ENCODE data around the gene LRP4.
"Not testable (repeated sequence)": the region's sequence is repeated elsewhere in the genome, so short reads cannot be mapped to it uniquely, and the experiment has no call there.

The LRP4 gene, protein sequence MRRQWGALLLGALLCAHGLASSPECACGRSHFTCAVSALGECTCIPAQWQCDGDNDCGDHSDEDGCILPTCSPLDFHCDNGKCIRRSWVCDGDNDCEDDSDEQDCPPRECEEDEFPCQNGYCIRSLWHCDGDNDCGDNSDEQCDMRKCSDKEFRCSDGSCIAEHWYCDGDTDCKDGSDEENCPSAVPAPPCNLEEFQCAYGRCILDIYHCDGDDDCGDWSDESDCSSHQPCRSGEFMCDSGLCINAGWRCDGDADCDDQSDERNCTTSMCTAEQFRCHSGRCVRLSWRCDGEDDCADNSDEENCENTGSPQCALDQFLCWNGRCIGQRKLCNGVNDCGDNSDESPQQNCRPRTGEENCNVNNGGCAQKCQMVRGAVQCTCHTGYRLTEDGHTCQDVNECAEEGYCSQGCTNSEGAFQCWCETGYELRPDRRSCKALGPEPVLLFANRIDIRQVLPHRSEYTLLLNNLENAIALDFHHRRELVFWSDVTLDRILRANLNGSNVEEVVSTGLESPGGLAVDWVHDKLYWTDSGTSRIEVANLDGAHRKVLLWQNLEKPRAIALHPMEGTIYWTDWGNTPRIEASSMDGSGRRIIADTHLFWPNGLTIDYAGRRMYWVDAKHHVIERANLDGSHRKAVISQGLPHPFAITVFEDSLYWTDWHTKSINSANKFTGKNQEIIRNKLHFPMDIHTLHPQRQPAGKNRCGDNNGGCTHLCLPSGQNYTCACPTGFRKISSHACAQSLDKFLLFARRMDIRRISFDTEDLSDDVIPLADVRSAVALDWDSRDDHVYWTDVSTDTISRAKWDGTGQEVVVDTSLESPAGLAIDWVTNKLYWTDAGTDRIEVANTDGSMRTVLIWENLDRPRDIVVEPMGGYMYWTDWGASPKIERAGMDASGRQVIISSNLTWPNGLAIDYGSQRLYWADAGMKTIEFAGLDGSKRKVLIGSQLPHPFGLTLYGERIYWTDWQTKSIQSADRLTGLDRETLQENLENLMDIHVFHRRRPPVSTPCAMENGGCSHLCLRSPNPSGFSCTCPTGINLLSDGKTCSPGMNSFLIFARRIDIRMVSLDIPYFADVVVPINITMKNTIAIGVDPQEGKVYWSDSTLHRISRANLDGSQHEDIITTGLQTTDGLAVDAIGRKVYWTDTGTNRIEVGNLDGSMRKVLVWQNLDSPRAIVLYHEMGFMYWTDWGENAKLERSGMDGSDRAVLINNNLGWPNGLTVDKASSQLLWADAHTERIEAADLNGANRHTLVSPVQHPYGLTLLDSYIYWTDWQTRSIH (N-terminal part only)

DNA sequence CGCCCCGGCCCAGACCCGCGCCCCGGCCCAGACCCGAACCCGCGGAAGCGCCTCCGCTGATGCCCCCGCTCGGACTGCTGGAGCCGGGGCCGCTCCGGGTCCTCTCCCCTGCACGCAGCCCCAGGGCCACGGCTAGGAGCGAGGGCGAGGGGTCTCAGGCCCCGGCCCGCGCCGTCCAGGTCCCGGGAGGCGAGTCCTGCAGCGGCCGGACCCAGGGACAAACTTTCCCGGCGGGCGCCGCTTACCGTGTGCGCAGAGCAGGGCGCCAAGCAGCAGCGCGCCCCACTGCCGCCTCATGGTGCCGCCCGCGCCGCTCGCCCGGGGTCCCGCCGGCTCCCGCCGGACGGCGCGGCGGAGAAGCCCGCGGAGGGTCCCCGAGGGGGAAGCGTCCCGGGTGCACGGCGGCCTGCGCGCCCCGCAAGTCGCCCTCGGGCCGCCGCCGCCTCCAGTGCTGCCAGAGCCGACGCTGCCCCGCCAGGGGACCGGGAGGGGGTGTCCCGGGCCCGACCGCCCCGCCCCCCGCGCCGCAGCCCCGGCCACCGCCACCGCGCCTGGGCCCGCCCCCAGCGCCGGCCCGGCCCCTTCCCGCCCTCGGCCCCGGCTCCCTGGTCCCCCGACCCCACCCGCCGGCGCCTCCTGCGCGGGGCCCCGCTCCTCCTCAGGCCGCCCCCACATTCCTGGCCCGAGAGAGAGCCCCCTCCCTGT lies at the start of gene LRP4:
TSS of gene LRP4 (minus strand) at position 468 of the 705 bp plus-strand sequence. CDS start at position 297, 171 bp downstream.
- H3K27ac Mint-ChIP-seq: no peak within 1 kb of the TSS
- peak within 1 kb of the TSS; percentile 72 for H3K4me3 Mint-ChIP-seq
- no peaks in the 10 kb centered on the region for H3K9me3 Mint-ChIP-seq
- H3K36me3 Mint-ChIP-seq (ENCODE audit: low read depth): no peaks in the 10 kb centered on the region
- intact Hi-C loops (cut with micrococcal nuclease): loop anchor here (2.0 kb wide), 1 partner anchor 235 kb away; no protein-coding TSS in a partner anchor
- H3K27me3 Mint-ChIP-seq: peaks cover 64% of the 10 kb centered on the region
- peaks cover 30% of the 10 kb centered on the region for H3K4me1 Mint-ChIP-seq (ENCODE audit: low read depth)

DNA sequence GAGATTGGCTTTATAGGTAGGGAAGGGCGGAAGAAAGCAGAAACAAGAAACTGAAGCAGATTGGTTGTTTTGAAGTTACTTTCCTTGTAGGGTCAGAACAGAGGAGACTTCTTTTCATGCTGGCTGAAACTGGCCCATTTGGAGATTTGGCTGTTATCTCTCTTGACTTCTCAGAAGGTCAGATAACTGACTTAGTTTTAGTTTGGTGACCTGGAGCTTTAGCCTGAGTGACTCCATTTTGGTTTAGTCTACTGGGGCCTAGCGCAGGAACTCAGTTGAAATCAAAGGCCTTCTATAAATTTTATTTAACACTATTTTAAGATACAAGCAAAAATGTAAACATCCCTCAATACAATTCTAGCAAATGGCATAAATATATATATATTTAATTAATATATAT lies 49.6 kb upstream of the LRP4 start:
- Mint-ChIP-seq H3K27me3 (no peaks in the 10 kb centered on the region), H3K27ac (no peak overlapping the region), H3K9me3 (peaks cover 7% of the 10 kb centered on the region), H3K4me1 (ENCODE audit: low read depth) (peaks cover 11% of the 10 kb centered on the region), H3K36me3 (ENCODE audit: low read depth) (peaks cover 10% of the 10 kb centered on the region), H3K4me3 (no peak overlapping the region)
- intact Hi-C loops (cut with micrococcal nuclease): no loop called here

DNA sequence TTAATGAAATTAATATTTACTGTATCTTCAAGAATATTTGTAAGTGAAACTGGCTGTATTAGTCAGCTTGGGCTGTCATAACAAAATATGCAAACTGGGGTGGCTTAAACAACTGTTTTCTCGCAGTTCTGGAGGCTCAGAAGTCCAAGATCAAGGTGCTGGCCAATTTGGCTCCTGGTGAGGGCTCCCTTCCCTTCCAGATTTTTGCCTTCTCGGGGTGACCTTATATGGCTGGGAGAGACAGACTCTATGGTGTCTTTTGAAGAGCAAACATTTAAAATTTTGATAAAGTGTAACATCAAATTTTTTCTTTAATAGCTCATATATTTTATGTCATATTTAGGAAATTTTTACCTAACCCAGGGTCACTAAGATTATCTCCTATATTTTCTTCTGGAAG lies 48.4 kb upstream of the LRP4 start:
- H3K36me3 Mint-ChIP-seq (ENCODE audit: low read depth): peaks cover 10% of the 10 kb centered on the region
- H3K9me3 Mint-ChIP-seq: peaks cover 7% of the 10 kb centered on the region
- intact Hi-C loops (cut with micrococcal nuclease): no loop called here
- H3K27me3 Mint-ChIP-seq: no peaks in the 10 kb centered on the region
- H3K4me3 Mint-ChIP-seq: no peak overlapping the region
- no peak overlapping the region for H3K27ac Mint-ChIP-seq
- H3K4me1 Mint-ChIP-seq (ENCODE audit: low read depth): peaks cover 6% of the 10 kb centered on the region

DNA sequence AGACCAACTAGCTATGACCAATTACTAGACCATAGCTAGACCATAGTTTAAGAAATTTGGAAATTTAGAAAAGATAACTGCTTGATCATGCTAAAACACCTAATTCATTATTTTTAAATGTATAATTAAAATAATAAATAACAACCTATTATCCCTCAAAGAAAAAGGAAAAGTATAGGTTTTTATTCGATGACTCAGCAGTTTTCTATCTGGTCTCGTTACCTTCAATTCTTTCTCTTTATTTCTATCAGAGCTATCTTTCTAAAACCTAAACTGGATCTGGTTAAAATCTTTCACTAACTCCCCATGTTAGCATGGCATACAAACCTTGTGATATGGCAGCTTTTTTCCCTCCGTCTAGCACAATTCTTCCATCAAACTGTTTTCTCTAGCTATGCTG lies 45.5 kb upstream of the LRP4 start:
- H3K4me3 Mint-ChIP-seq: no peak overlapping the region
- H3K36me3 Mint-ChIP-seq (ENCODE audit: low read depth): peaks cover 10% of the 10 kb centered on the region

DNA sequence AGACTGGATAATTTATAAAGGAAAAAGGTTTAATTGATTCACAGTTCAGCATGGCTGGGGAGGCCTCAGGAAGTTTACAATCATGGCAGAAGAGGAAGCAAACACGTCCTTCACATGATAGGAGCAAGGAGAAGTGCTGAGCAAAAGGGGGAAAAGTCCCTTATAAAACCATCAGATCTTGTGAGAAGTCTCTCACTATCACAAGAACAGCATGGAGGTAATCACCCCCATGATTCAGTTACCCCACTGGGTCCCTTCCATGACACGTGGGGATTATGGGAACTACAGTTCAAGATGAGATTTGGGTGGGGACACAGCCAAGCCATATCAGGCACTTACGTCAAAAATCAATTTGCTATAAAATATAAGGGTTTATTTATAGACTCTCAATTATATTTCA lies 43.5 kb upstream of the LRP4 start:
- H3K27me3 Mint-ChIP-seq; H3K36me3 Mint-ChIP-seq (ENCODE audit: low read depth); H3K4me3 Mint-ChIP-seq; H3K27ac Mint-ChIP-seq; H3K9me3 Mint-ChIP-seq; intact Hi-C loops (cut with micrococcal nuclease); H3K4me1 Mint-ChIP-seq (ENCODE audit: low read depth): not testable (repeated sequence)

More for the DNA sequence above, 45.5 kb upstream of the LRP4 start:
- Mint-ChIP-seq H3K4me1 (ENCODE audit: low read depth) (peaks cover 4% of the 10 kb centered on the region), H3K27ac (no peak overlapping the region), H3K27me3 (no peaks in the 10 kb centered on the region), H3K9me3 (peaks cover 7% of the 10 kb centered on the region)
- intact Hi-C loops (cut with micrococcal nuclease): no loop called here

DNA sequence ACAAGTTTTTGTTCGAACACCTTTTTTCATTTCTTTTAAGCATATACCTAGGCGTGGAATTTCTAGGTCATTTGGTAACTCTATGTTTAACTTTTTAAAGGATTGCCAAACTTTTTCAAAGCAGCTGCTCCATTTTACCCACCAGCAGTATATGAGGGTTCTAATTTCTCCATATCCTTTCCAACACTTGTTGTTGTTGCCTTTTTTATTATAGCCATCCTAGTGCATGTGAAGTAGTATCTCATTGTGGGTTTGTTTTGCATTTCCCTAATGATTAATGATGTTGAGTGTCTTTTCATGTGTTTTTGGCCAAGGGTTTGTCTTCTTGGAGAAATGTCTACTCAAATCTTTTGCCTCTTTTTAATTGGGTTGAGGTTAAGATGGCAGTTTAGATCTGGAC lies 42.7 kb upstream of the LRP4 start:
- Mint-ChIP-seq H3K27me3 (no peaks in the 10 kb centered on the region), H3K27ac (no peak overlapping the region), H3K4me1 (ENCODE audit: low read depth) (peaks cover 10% of the 10 kb centered on the region), H3K36me3 (ENCODE audit: low read depth) (peaks cover 10% of the 10 kb centered on the region), H3K4me3 (no peak overlapping the region), H3K9me3 (peaks cover 7% of the 10 kb centered on the region)
- intact Hi-C loops (cut with micrococcal nuclease): no loop called here

DNA sequence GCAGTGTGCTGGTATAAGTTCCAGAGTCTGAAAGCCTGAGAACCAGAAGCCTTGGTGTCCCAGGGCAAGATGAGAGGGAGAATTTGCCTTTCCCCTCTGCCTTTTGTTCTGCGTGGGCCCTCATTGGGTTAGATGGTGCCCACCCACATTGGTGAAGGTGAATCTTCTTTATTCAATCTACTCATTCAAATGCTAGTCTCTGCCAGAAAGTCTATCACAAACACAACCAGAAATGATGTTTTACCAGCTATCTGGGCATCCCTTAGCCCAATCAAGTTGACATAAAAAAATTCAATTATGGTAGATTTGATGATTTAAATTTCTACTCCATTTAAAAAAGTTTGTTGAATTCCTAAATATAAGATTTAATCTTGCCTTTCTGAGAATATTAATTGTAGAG lies 40.4 kb upstream of the LRP4 start:
- Mint-ChIP-seq H3K36me3 (ENCODE audit: low read depth) (no peaks in the 10 kb centered on the region), H3K27me3 (no peaks in the 10 kb centered on the region), H3K4me1 (ENCODE audit: low read depth) (peaks cover 10% of the 10 kb centered on the region), H3K4me3 (no peak overlapping the region), H3K9me3 (no peaks in the 10 kb centered on the region), H3K27ac (no peak overlapping the region)
- intact Hi-C loops (cut with micrococcal nuclease): no loop called here

DNA sequence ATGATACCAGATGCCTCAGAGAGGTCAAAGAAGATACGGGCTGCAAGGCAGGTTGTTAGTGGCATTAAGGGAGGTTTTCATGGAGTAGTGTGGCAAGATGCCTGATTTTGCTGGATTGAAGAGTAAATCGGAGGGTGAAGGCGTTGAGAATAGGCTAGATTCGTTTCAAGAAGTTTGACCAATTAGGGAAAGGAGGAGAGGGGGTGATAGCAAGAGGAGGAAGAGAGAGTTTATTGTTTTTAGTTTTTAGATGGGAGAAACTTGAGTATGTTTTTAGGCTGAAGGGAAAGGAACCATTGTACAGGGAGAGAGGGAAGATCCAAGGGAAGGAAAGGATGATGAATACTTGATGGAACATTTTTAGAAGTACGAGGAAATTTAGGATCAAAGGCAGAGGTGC lies 34.7 kb upstream of the LRP4 start:
- H3K36me3 Mint-ChIP-seq (ENCODE audit: low read depth): no peaks in the 10 kb centered on the region
- H3K9me3 Mint-ChIP-seq: no peaks in the 10 kb centered on the region
- H3K4me1 Mint-ChIP-seq (ENCODE audit: low read depth): peaks cover 23% of the 10 kb centered on the region
- H3K4me3 Mint-ChIP-seq: no peak overlapping the region
- no peak overlapping the region for H3K27ac Mint-ChIP-seq
- intact Hi-C loops (cut with micrococcal nuclease): no loop called here
- H3K27me3 Mint-ChIP-seq: no peaks in the 10 kb centered on the region

DNA sequence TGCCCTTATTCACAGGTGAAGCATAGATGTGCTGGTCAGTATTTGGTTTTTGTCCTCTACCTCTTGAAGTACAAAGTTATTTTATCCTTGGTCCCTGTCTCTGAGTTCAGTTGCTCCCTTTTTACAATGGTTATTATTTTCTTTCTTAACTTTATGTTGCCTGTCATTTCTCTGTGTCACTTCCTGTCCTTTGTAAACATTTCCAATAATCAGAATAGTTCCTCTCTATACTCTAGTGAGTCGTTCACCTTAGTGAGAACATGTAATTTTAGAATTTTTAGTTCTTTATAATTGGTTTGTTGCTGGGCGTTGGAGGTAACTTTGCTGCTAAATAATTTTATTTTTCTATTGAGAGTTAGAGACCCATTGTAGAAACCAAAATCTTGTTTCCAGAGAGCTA lies 34.2 kb upstream of the LRP4 start:
- no peak overlapping the region for H3K4me3 Mint-ChIP-seq
- H3K27me3 Mint-ChIP-seq: no peaks in the 10 kb centered on the region
- H3K27ac Mint-ChIP-seq: no peak overlapping the region
- H3K9me3 Mint-ChIP-seq: no peaks in the 10 kb centered on the region
- peaks cover 23% of the 10 kb centered on the region for H3K4me1 Mint-ChIP-seq (ENCODE audit: low read depth)
- no peaks in the 10 kb centered on the region for H3K36me3 Mint-ChIP-seq (ENCODE audit: low read depth)
- intact Hi-C loops (cut with micrococcal nuclease): no loop called here

DNA sequence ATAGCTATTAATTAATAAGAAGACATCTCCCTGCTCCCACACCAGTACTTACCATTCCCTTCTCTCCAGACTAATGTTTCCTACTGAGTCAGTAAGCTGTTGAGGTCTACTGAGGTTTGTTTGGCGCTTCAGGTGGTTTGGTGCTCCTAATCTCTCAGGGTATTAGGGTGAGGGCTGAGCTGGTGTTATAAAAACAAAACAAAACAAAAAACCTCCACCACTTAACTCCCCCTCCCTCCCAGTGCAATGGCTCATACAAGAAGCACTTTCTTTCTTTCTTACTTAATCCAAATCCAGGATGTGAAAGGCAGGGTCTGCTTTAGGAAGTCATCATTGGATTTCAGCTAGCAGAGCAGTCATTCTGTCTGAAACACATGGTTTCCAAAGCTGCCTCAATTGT lies 33.5 kb upstream of the LRP4 start:
- intact Hi-C loops (cut with micrococcal nuclease): no loop called here
- Mint-ChIP-seq H3K27me3 (no peaks in the 10 kb centered on the region), H3K27ac (no peak overlapping the region), H3K9me3 (no peaks in the 10 kb centered on the region), H3K4me3 (no peak overlapping the region), H3K36me3 (ENCODE audit: low read depth) (no peaks in the 10 kb centered on the region), H3K4me1 (ENCODE audit: low read depth) (peaks cover 18% of the 10 kb centered on the region)

DNA sequence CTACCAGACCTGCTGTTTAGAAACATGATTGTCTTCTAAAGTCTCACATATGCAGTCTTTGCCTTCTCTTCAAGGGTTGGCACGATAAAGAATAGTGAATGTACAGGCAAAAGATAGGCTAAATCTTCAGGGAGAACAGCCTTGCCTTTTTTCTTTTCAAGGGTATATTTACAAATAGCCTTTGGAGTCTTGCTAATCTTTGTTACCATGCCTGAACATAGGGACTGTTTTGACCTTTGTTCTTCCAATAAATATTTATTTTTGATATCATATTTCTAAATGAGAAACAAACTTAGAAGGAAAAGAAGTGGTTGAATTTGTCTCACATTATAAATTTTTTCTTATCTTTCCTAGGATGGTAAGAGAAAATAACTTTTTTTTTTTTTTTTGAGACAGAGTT lies 30.9 kb upstream of the LRP4 start:
- Mint-ChIP-seq H3K4me3 (no peak overlapping the region), H3K27ac (no peak overlapping the region), H3K9me3 (no peaks in the 10 kb centered on the region), H3K36me3 (ENCODE audit: low read depth) (no peaks in the 10 kb centered on the region), H3K4me1 (ENCODE audit: low read depth) (peaks cover 23% of the 10 kb centered on the region), H3K27me3 (no peaks in the 10 kb centered on the region)
- intact Hi-C loops (cut with micrococcal nuclease): no loop called here

DNA sequence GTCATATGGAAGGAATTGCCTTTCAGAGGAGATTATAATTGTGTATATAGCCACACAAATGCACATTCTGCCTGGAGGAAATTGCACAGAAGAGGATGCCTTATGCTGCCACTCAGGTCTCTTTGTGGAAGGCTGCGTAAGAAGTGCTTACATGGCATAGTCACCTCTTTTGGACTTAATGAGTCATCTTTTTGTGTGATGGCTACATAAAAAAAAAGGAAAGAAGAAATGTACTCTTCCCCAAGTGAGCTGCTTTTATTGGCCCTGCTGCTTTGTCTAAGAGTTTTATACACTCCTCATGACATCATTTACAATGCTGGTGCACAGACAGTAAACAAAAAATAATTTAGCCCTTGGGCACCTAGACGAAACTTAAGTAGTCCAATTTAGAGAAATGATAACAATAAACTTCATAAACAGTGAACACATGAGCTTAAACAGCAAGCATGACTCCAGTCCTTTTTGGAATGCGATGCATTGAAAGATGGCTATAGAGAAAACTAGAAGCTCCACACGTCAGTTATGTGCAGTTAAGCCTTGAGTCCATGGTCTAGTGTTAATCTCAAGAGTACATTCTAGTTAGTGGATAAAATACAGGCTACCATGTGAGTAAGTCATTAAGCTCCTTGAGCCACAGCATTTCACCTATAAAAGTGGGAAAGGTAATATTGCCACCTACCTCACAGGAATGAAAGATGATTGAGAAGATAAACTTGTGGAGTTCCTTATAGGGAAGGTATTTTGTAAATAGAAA lies 30.2 kb upstream of the LRP4 start:
- Mint-ChIP-seq H3K4me3 (no peak overlapping the region), H3K4me1 (ENCODE audit: low read depth) (peaks cover 23% of the 10 kb centered on the region), H3K36me3 (ENCODE audit: low read depth) (no peaks in the 10 kb centered on the region), H3K27ac (no peak overlapping the region), H3K27me3 (no peaks in the 10 kb centered on the region), H3K9me3 (no peaks in the 10 kb centered on the region)
- intact Hi-C loops (cut with micrococcal nuclease): no loop called here
